Spinal cord (tissue), 10 donors: ENCODE results near the gene ZBTB16. TPM values are rescaled to one million over a fixed set of nuclear protein-coding genes. Genes with fewer than 3 reads are reported as not detected.

ENCODE experiments used
- DNase-seq, 6 donors: peaks; one replicate each; pipeline versions ENCODE4 v3.0.0 to v3.0.0-alpha.2; 2013 to 2015; ENCODE audit warnings: low spot score in 6 of 6, low read depth in 4 of 6
- H3K27ac ChIP-seq: one replicate; pipeline ENCODE4 v1.5.1; 2013; ENCODE audit warnings: low read depth, low read length, control low read depth
- H3K27me3 ChIP-seq: one replicate; pipeline ENCODE4 v1.6.1; 2013; ENCODE audit warnings: low read length; ENCODE audit not compliant: control insufficient read depth, insufficient read depth
- H3K36me3 ChIP-seq: one replicate; pipeline ENCODE4 v1.6.1; 2013; ENCODE audit warnings: low read length; ENCODE audit not compliant: control insufficient read depth, insufficient read depth
- H3K4me1 ChIP-seq: one replicate; pipeline ENCODE4 v1.6.1; 2013; ENCODE audit warnings: low read length; ENCODE audit not compliant: control insufficient read depth, insufficient read depth
- H3K4me3 ChIP-seq: one replicate; pipeline ENCODE4 v1.5.1; 2013; ENCODE audit warnings: low read depth, low read length, control low read depth
- H3K9me3 ChIP-seq: one replicate; pipeline ENCODE4 v1.6.1; 2013; ENCODE audit warnings: low read length; ENCODE audit not compliant: control insufficient read depth, insufficient read depth
- WGBS: methylation state at CpG from one replicate; pipeline ENCODE4 v1.1.5; 2013; ENCODE audit warnings: missing lambda C conversion rate; ENCODE audit not compliant: insufficient coverage; 5-methylcytosine and 5-hydroxymethylcytosine counted together
- long read RNA-seq, 4 donors: transcript quantifications; one replicate each; lab custom pipeline, GENCODE V29; 2026
- polyA plus RNA-seq, 2 donors: library from polyadenylated mRNA; unstranded; fragments of 120-200 nt; gene quantifications; one replicate each; pipeline ENCODE4 v1.2.1, GENCODE V29; 2013; ENCODE audit not compliant: insufficient read length in 2 of 2
- total RNA-seq, 2 donors: library from RNA; depleted of rRNA in 1 of 2; stranded (reverse); fragments of 120-200 nt in 1 of 2; fragments of >200 nt in 1 of 2; gene quantifications; one replicate each; pipeline versions ENCODE4 v1.2.3 to v1.2.4, GENCODE V29; 2013 to 2014
- donor health status: healthy.

ZBTB16 gene, protein sequence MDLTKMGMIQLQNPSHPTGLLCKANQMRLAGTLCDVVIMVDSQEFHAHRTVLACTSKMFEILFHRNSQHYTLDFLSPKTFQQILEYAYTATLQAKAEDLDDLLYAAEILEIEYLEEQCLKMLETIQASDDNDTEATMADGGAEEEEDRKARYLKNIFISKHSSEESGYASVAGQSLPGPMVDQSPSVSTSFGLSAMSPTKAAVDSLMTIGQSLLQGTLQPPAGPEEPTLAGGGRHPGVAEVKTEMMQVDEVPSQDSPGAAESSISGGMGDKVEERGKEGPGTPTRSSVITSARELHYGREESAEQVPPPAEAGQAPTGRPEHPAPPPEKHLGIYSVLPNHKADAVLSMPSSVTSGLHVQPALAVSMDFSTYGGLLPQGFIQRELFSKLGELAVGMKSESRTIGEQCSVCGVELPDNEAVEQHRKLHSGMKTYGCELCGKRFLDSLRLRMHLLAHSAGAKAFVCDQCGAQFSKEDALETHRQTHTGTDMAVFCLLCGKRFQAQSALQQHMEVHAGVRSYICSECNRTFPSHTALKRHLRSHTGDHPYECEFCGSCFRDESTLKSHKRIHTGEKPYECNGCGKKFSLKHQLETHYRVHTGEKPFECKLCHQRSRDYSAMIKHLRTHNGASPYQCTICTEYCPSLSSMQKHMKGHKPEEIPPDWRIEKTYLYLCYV
- total RNA-seq (10 to 100 TPM; 12.7 to 17.9 TPM), polyA plus RNA-seq (1 to 10 TPM; 4.5 to 5.6 TPM)
- long read RNA-seq, donor 1, partial matches to known transcripts: 0 of 2 reads
- long read RNA-seq, donor 1, other reads (novel, unspliced or antisense): 0 of 2 reads
- long read RNA-seq, donor 2: 0 reads
- long read RNA-seq, donor 3, partial matches to known transcripts: 0 of 2 reads
- long read RNA-seq, donor 3, other reads (novel, unspliced or antisense): 0 of 2 reads
- long read RNA-seq, donor 4: 0 reads

DNA sequence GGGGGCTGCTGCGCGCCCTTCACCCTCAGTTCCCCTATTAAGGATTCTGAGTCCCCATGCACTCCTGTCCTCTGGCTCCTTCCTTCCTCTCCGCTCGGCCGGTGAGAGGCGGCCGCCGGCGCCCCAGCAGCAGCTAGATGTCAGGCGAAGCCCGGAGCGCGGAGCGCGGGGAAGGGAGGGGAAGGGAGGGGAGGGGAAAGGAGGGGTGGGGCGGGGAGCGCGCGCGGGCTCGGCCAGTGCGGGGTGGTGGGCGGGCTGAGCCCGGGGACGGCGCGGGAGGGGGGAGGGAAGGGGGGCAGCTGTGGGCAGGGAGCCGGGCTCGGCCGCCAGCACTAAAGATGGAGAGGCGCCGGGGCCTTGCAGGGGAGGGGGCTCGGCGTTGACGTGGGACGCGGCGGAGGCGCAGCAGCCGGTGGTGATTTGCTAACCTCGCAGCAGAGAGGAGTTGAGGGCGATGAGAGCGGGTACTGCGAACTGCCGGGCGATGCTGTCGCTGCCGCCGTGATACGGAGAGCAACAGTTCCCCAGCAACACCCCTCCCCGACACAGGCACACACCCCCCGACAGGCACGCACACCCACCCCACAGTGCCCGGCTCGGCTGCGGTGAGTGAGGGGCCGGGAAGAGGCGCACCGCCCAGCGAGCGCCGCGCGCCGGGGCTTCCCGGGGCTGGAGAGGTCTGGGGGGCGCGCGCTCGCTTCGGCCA lies at the start of gene ZBTB16:
Gene ZBTB16, plus strand, starts transcription at position 434 of the 706 bp plus-strand sequence. CDS start 3,590 bp downstream, outside the sequence.
- Histone ChIP-seq H3K27me3 (peaks cover 28% of the 10 kb centered on the region), H3K4me3 (peak within 1 kb of the TSS; percentile 76), H3K36me3 (peaks cover 14% of the 10 kb centered on the region), H3K27ac (peak within 1 kb of the TSS; percentile 75), H3K4me1 (peaks cover 34% of the 10 kb centered on the region), H3K9me3 (no peaks in the 10 kb centered on the region)
- WGBS: under 1% methylated on average over 51 of the region's 71 CpGs
- peak in 4 of 6 donors; percentile 73 to 97 (median 85) for DNase-seq

DNA sequence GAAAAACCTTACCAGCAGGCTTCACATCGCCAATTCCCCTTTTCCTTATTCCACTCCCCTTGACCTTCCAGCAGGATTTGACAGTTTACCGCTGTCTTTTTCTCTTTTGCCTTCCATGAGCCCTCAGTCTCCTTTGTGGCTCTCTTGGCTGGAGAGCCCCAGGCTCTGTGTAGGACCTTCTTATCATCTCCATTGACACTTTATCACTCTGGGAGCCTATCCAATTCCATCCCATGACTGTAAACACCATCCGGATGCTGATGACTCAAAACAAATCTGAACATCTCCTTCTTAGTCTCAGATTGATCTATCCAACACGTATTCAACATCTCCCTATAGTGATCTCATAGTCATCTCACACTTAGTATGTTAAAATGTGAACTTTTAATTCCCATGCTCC lies 48.6 kb upstream of the ZBTB16 start:
- DNase-seq: no peak
- 90% methylated on average over 3 of the region's 4 CpGs for WGBS
- no peak overlapping the region for H3K4me3 ChIP-seq

DNA sequence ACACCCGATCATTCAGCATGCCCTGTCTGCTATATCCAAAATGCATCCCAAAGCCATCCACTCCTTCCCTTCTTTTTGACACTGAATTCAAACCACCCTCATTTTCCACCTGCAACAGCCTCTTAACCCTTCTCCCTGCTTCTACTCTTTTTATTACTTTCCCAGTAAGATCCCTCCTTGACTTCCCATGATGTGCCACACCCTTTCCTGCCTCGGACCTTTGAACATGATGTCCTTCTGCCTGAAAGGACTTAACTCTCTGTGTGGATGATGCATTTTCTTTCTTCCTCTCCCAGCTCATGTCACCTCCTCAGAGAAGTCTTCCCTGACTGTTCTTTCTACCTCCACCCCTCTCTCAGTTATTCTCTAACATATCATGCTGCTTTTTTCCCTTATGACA lies 48.1 kb upstream of the ZBTB16 start:
- no peak for DNase-seq
- Histone ChIP-seq H3K27me3 (peaks cover 2% of the 10 kb centered on the region), H3K27ac (no peak overlapping the region), H3K4me1 (no peaks in the 10 kb centered on the region), H3K36me3 (no peaks in the 10 kb centered on the region), H3K9me3 (no peaks in the 10 kb centered on the region), H3K4me3 (no peak overlapping the region)
- WGBS: 89% methylated on average over 1 of the region's 2 CpGs

More for the DNA sequence above, 48.6 kb upstream of the ZBTB16 start:
- Histone ChIP-seq H3K36me3 (no peaks in the 10 kb centered on the region), H3K27ac (no peak overlapping the region), H3K4me1 (no peaks in the 10 kb centered on the region), H3K9me3 (no peaks in the 10 kb centered on the region), H3K27me3 (peaks cover 2% of the 10 kb centered on the region)

DNA sequence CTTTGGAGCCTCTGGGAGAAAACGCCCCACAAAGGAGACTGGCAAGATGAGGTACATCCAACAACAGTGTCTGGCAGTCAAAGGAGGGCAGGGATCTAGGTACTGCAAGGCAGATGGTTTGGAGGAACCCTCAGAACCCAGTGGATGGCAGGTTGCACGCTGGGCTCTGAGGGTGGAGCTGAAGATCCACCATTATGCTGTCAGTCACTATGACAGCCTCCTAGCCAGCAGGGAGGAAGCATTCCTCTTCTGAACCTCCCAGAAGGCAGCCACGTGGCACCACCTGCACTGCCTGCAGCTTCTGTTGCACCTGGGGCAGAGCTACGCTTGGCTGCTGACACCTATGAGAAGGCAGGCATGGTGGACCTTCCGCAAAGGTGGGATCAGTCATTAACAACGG lies 44.4 kb upstream of the ZBTB16 start:
- H3K4me3 ChIP-seq: no peak overlapping the region
- no peaks in the 10 kb centered on the region for H3K36me3 ChIP-seq
- H3K27ac ChIP-seq: no peak overlapping the region
- WGBS: 67% methylated on average over 6 of the region's 6 CpGs
- H3K9me3 ChIP-seq: no peaks in the 10 kb centered on the region
- H3K4me1 ChIP-seq: no peaks in the 10 kb centered on the region
- no peaks in the 10 kb centered on the region for H3K27me3 ChIP-seq
- DNase-seq: no peak

DNA sequence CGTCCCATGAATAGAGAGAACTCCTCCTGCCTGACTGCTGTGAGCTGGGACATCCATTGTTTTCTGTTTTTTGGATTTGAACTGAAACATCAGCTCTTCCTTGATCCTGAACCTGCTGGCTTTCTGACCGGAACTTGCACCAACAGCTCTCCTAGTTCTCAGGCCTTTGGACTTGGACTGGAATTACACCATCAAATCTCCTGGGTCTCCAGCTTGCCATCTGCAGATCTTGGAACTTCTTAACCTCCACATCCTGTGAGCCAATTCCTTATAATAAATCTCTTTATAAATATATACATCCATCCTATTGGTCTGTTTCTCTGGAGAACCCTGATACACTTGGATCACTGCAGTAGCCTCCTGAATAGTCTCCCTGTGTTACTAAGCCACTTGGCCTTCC lies 42.5 kb upstream of the ZBTB16 start:
- Histone ChIP-seq H3K9me3 (no peaks in the 10 kb centered on the region), H3K27me3 (no peaks in the 10 kb centered on the region), H3K27ac (no peak overlapping the region), H3K36me3 (no peaks in the 10 kb centered on the region), H3K4me1 (no peaks in the 10 kb centered on the region), H3K4me3 (no peak overlapping the region)
- no peak for DNase-seq
- 100% methylated on average over 2 of the region's 2 CpGs for WGBS

DNA sequence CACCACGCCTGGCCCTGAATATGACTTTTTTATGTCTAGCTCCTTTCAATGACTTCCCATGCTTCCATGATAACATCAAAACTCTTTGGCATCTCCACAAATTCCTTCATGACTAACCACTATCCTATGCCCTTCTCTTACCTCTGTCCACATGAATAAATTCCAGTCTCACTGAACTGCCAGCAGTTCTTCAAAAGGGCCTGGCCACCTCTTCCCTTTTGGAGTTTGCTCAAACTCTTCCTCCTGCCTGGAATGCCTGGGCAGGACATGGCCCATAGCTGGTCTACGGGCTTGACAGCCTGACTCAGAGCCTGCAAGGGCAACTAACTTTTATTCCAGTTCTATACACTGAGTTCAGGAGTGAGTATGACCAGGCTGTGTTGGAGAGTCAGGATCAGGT lies 41.8 kb upstream of the ZBTB16 start:
- 0% methylated on average over 1 of the region's 2 CpGs for WGBS
- Histone ChIP-seq H3K4me3 (no peak overlapping the region), H3K27ac (no peak overlapping the region), H3K9me3 (no peaks in the 10 kb centered on the region), H3K27me3 (no peaks in the 10 kb centered on the region), H3K36me3 (no peaks in the 10 kb centered on the region), H3K4me1 (no peaks in the 10 kb centered on the region)
- DNase-seq: no peak

DNA sequence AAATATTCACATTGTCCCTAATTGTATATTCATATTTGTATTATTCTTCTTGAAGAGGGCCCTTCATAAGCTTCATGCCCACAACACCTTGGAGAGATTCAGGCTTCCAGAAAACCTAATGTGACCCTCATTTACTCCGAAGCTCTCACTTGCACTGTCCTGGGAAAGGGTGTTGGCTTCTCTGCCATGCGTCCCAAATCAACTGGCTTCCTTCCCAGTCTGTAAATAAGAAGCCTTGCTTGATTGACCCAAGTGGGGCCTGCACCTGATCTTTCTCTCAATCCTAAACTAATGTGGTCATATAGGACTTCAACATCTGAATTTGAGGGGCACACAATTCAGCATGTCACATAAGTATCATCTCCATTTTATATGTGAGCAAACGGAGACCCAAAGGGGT lies 40.5 kb upstream of the ZBTB16 start:
- Histone ChIP-seq H3K27me3 (no peaks in the 10 kb centered on the region), H3K36me3 (no peaks in the 10 kb centered on the region), H3K27ac (no peak overlapping the region), H3K9me3 (no peaks in the 10 kb centered on the region), H3K4me1 (no peaks in the 10 kb centered on the region), H3K4me3 (no peak overlapping the region)
- DNase-seq: no peak
- whole genome bisulfite sequencing: 79% methylated on average over 2 of the region's 3 CpGs

DNA sequence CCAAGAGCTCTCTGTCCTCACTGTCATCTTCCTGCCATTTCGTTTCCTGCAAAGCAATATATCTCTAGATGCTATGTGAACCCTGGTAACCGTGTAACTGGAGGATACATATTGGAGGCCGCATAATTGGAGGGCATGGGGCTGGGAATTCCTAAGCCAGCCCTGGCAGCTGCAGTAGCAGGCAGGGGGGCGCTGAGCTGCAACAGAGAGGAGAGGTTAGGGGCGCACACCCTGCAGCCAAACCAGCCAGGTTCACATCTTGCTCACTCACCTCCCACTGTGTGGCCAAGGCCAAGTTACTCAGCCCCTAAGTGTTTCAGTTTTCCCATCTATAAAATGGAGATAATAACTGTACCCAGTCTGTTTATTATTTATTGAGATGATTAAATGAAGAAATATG lies 39.9 kb upstream of the ZBTB16 start:
- Histone ChIP-seq H3K9me3 (no peaks in the 10 kb centered on the region), H3K4me3 (no peak overlapping the region)
- WGBS: 67% methylated on average over 2 of the region's 5 CpGs

DNA sequence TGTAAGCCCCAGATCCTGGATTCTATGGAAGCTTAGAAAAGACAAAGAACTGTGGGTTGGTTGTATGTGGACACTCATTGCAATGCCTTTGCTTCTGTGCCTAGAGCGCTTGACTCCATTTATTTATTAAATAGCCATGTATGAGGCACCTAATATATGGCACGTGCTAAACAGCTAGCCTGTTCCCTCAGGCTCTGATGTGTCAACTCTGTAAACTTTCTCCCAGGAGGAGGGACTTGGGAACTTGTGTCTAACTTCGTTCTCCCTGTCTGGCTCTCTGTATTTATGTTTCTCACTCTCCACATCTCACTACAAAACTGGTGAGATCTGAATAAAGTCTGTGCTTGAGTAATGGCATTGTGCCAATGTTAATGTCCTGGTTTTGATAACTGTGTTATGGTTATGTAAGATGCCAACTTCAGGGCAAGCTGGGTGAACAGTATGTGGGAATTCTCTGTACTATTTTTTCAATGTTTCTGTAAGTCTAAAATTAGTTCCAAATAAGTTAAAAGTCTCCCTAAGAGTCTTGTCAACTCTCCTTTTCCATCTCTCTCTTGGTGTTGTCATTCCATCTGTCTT lies 34.1 kb upstream of the ZBTB16 start:
- H3K36me3 ChIP-seq: no peaks in the 10 kb centered on the region
- no peaks in the 10 kb centered on the region for H3K9me3 ChIP-seq
- WGBS: no CpG with 5 or more reads among the region's 3 CpGs
- no peak for DNase-seq
- H3K4me3 ChIP-seq: no peak overlapping the region
- peaks cover 4% of the 10 kb centered on the region for H3K4me1 ChIP-seq
- no peak overlapping the region for H3K27ac ChIP-seq
- H3K27me3 ChIP-seq: peaks cover 6% of the 10 kb centered on the region

More for the DNA sequence above, 39.9 kb upstream of the ZBTB16 start:
- no peaks in the 10 kb centered on the region for H3K4me1 ChIP-seq
- no peak for DNase-seq
- H3K27ac ChIP-seq: no peak overlapping the region
- H3K27me3 ChIP-seq: no peaks in the 10 kb centered on the region
- H3K36me3 ChIP-seq: no peaks in the 10 kb centered on the region
